ENCODE results near the gene C2orf42. TPM values are rescaled to one million over a fixed set of nuclear protein-coding genes. Genes with fewer than 3 reads are reported as not detected.
"Not testable (repeated sequence)": the region's sequence is repeated elsewhere in the genome, so short reads cannot be mapped to it uniquely, and the experiment has no call there.

C2orf42 gene
- total RNA-seq, 1 donor from 2014 or later, result 9.5 TPM

- no peak overlapping the region for H3K4me3 ChIP-seq
- no peaks in the 10 kb centered on the region for H3K27me3 ChIP-seq
- no peaks in the 10 kb centered on the region for H3K9me3 ChIP-seq
- H3K27ac ChIP-seq, result no peak overlapping the region
- intact Hi-C loops (cut with DNase I), result no loop called here
- no peak for TF ChIP-seq CTCF (IDR thresholded peaks at IDR 0.05)
- no peak for DNase-seq (ENCODE audit: low spot score in 2 of 2)
- peaks cover 0 to 5% of the 10 kb centered on the region in 2 donors for H3K4me1 ChIP-seq
- no peaks in the 10 kb centered on the region for H3K36me3 ChIP-seq
Measured at GRCh38 chr2:70118798-70119454, 71.9 kb downstream of the C2orf42 start.

GRCh38 chr2:70116936-70117552, 73.8 kb downstream of the C2orf42 start:
- Histone ChIP-seq H3K27me3 (no peaks in the 10 kb centered on the region), H3K4me3 (no peak overlapping the region), H3K9me3 (no peaks in the 10 kb centered on the region), H3K27ac (peak overlapping the region; percentile 14 to 48), H3K4me1 (peaks cover 3 to 7% of the 10 kb centered on the region in 2 donors), H3K36me3 (no peaks in the 10 kb centered on the region)
- no peak for TF ChIP-seq CTCF (IDR thresholded peaks at IDR 0.05)
- intact Hi-C loops (cut with DNase I), result no loop called here
- DNase-seq (ENCODE audit: low spot score in 2 of 2), result no peak

GRCh38 chr2:70115646-70116442, 75.0 kb downstream of the C2orf42 start:
- Histone ChIP-seq H3K4me1 (peaks cover 4 to 11% of the 10 kb centered on the region in 2 donors), H3K4me3 (no peak overlapping the region), H3K27me3 (no peaks in the 10 kb centered on the region), H3K27ac (peak overlapping the region; percentile 31 to 51), H3K36me3 (no peaks in the 10 kb centered on the region), H3K9me3 (no peaks in the 10 kb centered on the region)
- TF ChIP-seq CTCF (IDR thresholded peaks at IDR 0.05), result no peak
- no peak for DNase-seq (ENCODE audit: low spot score in 2 of 2)
- intact Hi-C loops (cut with DNase I), result no loop called here

- H3K9me3 ChIP-seq, result no peaks in the 10 kb centered on the region
- intact Hi-C loops (cut with DNase I), result no loop called here
- H3K27me3 ChIP-seq, result no peaks in the 10 kb centered on the region
- peak overlapping the region; percentile 6 to 68 for H3K27ac ChIP-seq
- H3K36me3 ChIP-seq, result no peaks in the 10 kb centered on the region
- H3K4me3 ChIP-seq, result no peak overlapping the region
- DNase-seq (ENCODE audit: low spot score in 2 of 2), result no peak
- no peak for TF ChIP-seq CTCF (IDR thresholded peaks at IDR 0.05)
- peaks cover 8 to 12% of the 10 kb centered on the region in 2 donors for H3K4me1 ChIP-seq
Measured at GRCh38 chr2:70113359-70114070, 77.3 kb downstream of the C2orf42 start.

GRCh38 chr2:70111752-70112591, 78.8 kb downstream of the C2orf42 start:
- intact Hi-C loops (cut with DNase I), result no loop called here
- no peak for DNase-seq (ENCODE audit: low spot score in 2 of 2)
- Histone ChIP-seq H3K27ac (peak overlapping the region; percentile 32 to 50), H3K4me3 (no peak overlapping the region), H3K4me1 (peaks cover 8 to 15% of the 10 kb centered on the region in 2 donors), H3K27me3 (no peaks in the 10 kb centered on the region), H3K9me3 (no peaks in the 10 kb centered on the region), H3K36me3 (no peaks in the 10 kb centered on the region)
- TF ChIP-seq CTCF (IDR thresholded peaks at IDR 0.05), result no peak

- H3K27me3 ChIP-seq; DNase-seq (ENCODE audit: low spot score in 2 of 2); H3K9me3 ChIP-seq; H3K27ac ChIP-seq; intact Hi-C loops (cut with DNase I); H3K4me3 ChIP-seq; H3K36me3 ChIP-seq: not testable (repeated sequence)
- H3K4me1 ChIP-seq, result peaks cover 8 to 15% of the 10 kb centered on the region in 2 donors
Measured at GRCh38 chr2:70110397-70110796, 80.4 kb downstream of the C2orf42 start.

GRCh38 chr2:70106138-70106537, 84.7 kb downstream of the C2orf42 start:
- H3K36me3 ChIP-seq; H3K9me3 ChIP-seq; DNase-seq (ENCODE audit: low spot score in 2 of 2); intact Hi-C loops (cut with DNase I); H3K27ac ChIP-seq; H3K4me3 ChIP-seq; H3K27me3 ChIP-seq; H3K4me1 ChIP-seq: not testable (repeated sequence)
